ENCODE data around the gene EVA1C. TPM values are rescaled to one million over a fixed set of nuclear protein-coding genes. Genes with fewer than 3 reads are reported as not detected.

The EVA1C gene
- polyA plus RNA-seq, 1 donor from 2014 or later: 2.1 TPM

DNA sequence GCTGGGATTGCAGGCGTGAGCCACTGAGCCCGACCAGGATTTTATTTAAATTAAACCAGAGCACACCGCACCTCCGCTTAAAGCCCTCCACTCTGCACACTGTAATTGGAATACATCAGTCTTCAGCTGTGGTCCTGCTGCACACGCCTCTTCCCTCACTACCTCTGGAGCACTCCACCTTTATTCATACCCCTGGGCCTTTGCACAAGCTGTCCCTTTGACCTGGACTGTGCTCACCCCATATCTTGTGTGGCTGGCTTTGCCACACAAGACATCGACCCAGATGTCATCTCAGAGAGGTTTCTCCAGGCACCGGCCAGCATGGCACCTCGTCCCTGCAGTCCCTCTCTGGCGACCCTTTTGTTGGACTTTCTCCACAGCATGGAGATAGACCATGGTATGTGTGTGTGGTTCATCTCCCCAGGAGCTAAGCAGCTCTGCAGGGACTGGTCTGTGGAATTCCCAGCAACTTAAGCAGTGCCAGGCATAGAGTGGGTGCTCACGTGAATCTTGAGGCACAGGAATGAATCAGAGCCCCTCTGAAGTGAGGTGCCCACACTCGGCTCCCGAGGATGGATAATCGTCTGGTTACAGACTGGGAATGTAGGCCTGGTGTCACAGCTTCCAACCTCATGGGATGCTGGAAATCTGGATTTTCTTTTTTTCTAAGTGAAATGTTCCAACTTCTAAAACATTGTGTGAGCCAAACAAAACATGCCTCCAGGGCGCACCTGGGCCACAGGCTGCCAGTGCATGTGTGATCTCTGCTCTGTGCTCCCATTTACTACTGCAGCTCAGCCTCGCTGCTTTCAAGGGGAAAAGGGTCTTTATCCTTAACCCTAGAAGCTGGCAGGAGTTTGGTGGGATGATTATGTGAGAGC, 61.9 kb downstream of the EVA1C start:
- no peaks in the 10 kb centered on the region for H3F3A ChIP-seq (ENCODE audit: insufficient read depth, low read length, poor library complexity, severe bottlenecking)
- H3K27ac ChIP-seq (ENCODE audit: low read length): no peak overlapping the region
- H3K9ac ChIP-seq (ENCODE audit: low read length): no peak overlapping the region
- no peak overlapping the region for H3K4me3 ChIP-seq (ENCODE audit: low read length)
- H3K4me2 ChIP-seq (ENCODE audit: low read length): no peak overlapping the region
- H3K9me3 ChIP-seq (ENCODE audit: low read length): no peaks in the 10 kb centered on the region
- no peak for TF ChIP-seq RAD21 (conservative IDR thresholded peaks at IDR 0.05)
- TF ChIP-seq SMC3 (conservative IDR thresholded peaks at IDR 0.05; ENCODE audit: poor library complexity): no peak
- TF ChIP-seq, protein P1, sequence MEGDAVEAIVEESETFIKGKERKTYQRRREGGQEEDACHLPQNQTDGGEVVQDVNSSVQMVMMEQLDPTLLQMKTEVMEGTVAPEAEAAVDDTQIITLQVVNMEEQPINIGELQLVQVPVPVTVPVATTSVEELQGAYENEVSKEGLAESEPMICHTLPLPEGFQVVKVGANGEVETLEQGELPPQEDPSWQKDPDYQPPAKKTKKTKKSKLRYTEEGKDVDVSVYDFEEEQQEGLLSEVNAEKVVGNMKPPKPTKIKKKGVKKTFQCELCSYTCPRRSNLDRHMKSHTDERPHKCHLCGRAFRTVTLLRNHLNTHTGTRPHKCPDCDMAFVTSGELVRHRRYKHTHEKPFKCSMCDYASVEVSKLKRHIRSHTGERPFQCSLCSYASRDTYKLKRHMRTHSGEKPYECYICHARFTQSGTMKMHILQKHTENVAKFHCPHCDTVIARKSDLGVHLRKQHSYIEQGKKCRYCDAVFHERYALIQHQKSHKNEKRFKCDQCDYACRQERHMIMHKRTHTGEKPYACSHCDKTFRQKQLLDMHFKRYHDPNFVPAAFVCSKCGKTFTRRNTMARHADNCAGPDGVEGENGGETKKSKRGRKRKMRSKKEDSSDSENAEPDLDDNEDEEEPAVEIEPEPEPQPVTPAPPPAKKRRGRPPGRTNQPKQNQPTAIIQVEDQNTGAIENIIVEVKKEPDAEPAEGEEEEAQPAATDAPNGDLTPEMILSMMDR (IDR thresholded peaks at IDR 0.05; ENCODE audit: poor library complexity, severe bottlenecking): no peak
- no peak for TF ChIP-seq REST (IDR thresholded peaks at IDR 0.05; ENCODE audit: borderline replicate concordance)
- no peak for TF ChIP-seq POLR2AphosphoS5 (IDR thresholded peaks at IDR 0.05)
- TF ChIP-seq MXI1 (conservative IDR thresholded peaks at IDR 0.05; ENCODE audit: poor library complexity, severe bottlenecking): no peak
- TF ChIP-seq EP300 (conservative IDR thresholded peaks at IDR 0.05; ENCODE audit: poor library complexity, severe bottlenecking): no peak
- TF ChIP-seq TAF1 (IDR thresholded peaks at IDR 0.05; ENCODE audit: low read depth): no peak
- TF ChIP-seq EZH2 (IDR thresholded peaks at IDR 0.05; ENCODE audit: borderline replicate concordance, insufficient read depth, low read length, poor library complexity, severe bottlenecking): no peak
- H4K20me1 ChIP-seq (ENCODE audit: insufficient read depth): no peaks in the 10 kb centered on the region
- no peaks in the 10 kb centered on the region for H3K9me2 ChIP-seq (ENCODE audit: insufficient read depth, low read length)
- no peaks in the 10 kb centered on the region for H3K27me3 ChIP-seq (ENCODE audit: insufficient read depth, low read depth, low read length)
- H3K79me2 ChIP-seq (replicated peaks; ENCODE audit: insufficient read depth, low read length): no peaks in the 10 kb centered on the region
- no peaks in the 10 kb centered on the region for H3K36me3 ChIP-seq (ENCODE audit: insufficient read depth, low read length)
- no peak overlapping the region for H2AFZ ChIP-seq (ENCODE audit: low read depth, low read length)

DNA sequence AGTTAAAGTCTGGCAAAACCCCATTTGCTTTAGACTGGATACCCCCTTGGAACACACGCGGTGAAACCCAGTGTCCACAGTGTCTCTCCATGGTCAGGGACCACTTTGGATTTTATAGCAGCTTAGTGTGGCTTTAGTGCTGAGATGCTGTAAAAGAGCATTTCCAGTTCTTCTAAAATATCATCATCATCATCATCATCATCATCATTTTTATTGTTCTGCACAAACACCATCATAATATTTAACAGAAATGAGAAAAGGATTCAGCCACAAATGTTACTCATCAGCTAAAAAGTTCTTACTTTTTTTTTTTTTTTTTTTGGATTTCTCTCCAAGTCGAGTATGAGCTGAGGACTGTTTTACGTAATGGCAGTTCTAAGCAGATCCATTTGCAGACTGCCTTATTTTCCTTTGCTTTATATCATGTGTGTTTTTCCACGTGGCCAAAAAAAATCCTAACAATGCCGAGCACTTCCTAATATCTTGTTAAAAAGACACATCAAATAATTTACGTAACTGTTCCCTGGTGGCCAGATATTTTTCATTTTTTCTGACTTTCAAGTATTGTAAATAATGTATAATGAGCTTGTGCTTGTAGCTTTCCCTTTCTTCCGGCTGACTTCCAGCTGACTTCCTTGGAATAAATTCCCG, 62.8 kb downstream of the EVA1C start:
- Histone ChIP-seq H4K20me1 (ENCODE audit: insufficient read depth) (no peaks in the 10 kb centered on the region), H3K9ac (ENCODE audit: low read length) (no peak overlapping the region), H3F3A (ENCODE audit: insufficient read depth, low read length, poor library complexity, severe bottlenecking) (no peaks in the 10 kb centered on the region), H3K4me2 (ENCODE audit: low read length) (no peak overlapping the region), H3K4me3 (ENCODE audit: low read length) (no peak overlapping the region), H3K9me3 (ENCODE audit: low read length) (no peaks in the 10 kb centered on the region), H3K27ac (ENCODE audit: low read length) (no peak overlapping the region), H2AFZ (ENCODE audit: low read depth, low read length) (no peak overlapping the region), H3K79me2 (replicated peaks; ENCODE audit: insufficient read depth, low read length) (no peaks in the 10 kb centered on the region), H3K36me3 (ENCODE audit: insufficient read depth, low read length) (no peaks in the 10 kb centered on the region), H3K9me2 (ENCODE audit: insufficient read depth, low read length) (no peaks in the 10 kb centered on the region), H3K27me3 (ENCODE audit: insufficient read depth, low read depth, low read length) (no peaks in the 10 kb centered on the region)
- TF ChIP-seq EZH2 (IDR thresholded peaks at IDR 0.05; ENCODE audit: borderline replicate concordance, insufficient read depth, low read length, poor library complexity, severe bottlenecking): no peak
